ENCODE results near the gene CHGA. TPM values are rescaled to one million over a fixed set of nuclear protein-coding genes. Genes with fewer than 3 reads are reported as not detected.

The CHGA gene
- total and polyA plus RNA-seq, 7 donors, result 0.99 to 55.4 (median 5.0) TPM

DNA sequence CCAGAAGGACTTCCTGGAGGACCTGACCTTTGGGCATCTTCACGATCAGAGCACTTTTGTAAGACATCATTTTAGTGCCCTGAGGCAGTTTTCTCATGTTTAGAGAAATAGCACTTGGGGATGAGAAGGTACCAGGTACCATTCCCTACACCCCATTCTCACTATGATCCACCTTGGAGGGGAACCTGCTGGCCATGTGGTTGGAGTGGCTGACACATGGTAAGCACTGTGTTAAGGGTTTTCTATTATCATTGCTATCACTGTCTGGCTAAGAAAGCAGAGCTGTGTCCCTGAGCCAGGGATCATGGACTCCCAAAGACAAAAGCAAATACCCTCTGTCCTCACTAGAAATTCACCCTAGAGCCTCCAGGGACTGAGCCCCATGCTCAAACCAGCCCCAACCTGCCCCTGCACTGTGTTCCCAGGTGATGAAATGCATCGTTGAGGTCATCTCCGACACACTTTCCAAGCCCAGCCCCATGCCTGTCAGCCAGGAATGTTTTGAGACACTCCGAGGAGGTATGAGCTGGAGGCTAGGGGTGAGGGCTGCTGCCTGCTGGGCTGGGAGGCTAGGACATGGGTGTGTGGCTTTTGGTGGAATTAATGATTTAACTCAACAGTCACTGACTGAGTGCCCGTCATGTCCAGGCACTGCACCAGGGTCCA lies 3.4 kb downstream of the CHGA start:
- H3K27ac ChIP-seq, result no peak overlapping the region
- DNase-seq, result no peak
- no peaks in the 10 kb centered on the region for H3K36me3 ChIP-seq
- intact Hi-C loops (cut with DNase I), result no loop called here
- WGBS, 2 donors, result 73 to 85% methylated on average over 5 of the region's 5 CpGs
- peaks cover 0 to 10% (median 8%) of the 10 kb centered on the region in 4 donors for H3K4me1 ChIP-seq
- H3K27me3 ChIP-seq, result peaks cover 7 to 17% (median 15%) of the 10 kb centered on the region in 3 donors
- H3K9me3 ChIP-seq, result no peaks in the 10 kb centered on the region
- no peak overlapping the region for H3K4me3 ChIP-seq
- TF ChIP-seq POLR2AphosphoS5 (IDR thresholded peaks at IDR 0.05), result no peak
- TF ChIP-seq, protein P1, sequence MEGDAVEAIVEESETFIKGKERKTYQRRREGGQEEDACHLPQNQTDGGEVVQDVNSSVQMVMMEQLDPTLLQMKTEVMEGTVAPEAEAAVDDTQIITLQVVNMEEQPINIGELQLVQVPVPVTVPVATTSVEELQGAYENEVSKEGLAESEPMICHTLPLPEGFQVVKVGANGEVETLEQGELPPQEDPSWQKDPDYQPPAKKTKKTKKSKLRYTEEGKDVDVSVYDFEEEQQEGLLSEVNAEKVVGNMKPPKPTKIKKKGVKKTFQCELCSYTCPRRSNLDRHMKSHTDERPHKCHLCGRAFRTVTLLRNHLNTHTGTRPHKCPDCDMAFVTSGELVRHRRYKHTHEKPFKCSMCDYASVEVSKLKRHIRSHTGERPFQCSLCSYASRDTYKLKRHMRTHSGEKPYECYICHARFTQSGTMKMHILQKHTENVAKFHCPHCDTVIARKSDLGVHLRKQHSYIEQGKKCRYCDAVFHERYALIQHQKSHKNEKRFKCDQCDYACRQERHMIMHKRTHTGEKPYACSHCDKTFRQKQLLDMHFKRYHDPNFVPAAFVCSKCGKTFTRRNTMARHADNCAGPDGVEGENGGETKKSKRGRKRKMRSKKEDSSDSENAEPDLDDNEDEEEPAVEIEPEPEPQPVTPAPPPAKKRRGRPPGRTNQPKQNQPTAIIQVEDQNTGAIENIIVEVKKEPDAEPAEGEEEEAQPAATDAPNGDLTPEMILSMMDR (IDR thresholded peaks at IDR 0.05), result no peak
- no peak for TF ChIP-seq EP300 (IDR thresholded peaks at IDR 0.05)
- TF ChIP-seq POLR2A (IDR thresholded peaks at IDR 0.05), result no peak

DNA sequence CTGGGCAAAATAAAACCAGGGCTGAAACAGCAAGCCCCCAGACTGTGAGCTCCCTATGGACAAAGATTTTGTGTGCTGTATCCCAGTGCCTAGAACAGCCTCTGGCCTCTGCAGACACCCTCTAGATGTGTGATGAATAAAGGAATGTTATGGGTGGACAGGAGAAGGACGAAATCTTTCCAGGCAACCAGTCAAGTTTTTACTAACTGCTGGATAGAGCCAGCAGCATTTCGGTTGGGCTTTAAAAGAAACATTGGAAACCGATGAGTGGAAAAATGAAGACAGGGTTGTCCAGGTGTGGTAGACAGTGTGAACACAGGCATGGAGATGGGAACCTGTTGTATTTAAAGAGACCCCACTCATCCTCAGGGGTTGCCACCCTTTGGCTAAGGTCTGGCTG lies 4.0 kb downstream of the CHGA start:
- Histone ChIP-seq H3K27ac (no peak overlapping the region), H3K27me3 (peaks cover 7 to 15% (median 14%) of the 10 kb centered on the region in 3 donors), H3K4me3 (no peak overlapping the region), H3K36me3 (peaks cover 0 to under 1% (median 0%) of the 10 kb centered on the region in 4 donors), H3K9me3 (no peaks in the 10 kb centered on the region), H3K4me1 (peaks cover 0 to 10% (median 8%) of the 10 kb centered on the region in 4 donors)
- TF ChIP-seq POLR2AphosphoS5 (IDR thresholded peaks at IDR 0.05) (no peak), POLR2A (IDR thresholded peaks at IDR 0.05) (no peak), EP300 (IDR thresholded peaks at IDR 0.05) (no peak)
- TF ChIP-seq, protein P1 (IDR thresholded peaks at IDR 0.05), result no peak
- intact Hi-C loops (cut with DNase I), result no loop called here
- 74% methylated on average over 3 of the region's 3 CpGs for WGBS, 2 donors
- DNase-seq, result no peak

DNA sequence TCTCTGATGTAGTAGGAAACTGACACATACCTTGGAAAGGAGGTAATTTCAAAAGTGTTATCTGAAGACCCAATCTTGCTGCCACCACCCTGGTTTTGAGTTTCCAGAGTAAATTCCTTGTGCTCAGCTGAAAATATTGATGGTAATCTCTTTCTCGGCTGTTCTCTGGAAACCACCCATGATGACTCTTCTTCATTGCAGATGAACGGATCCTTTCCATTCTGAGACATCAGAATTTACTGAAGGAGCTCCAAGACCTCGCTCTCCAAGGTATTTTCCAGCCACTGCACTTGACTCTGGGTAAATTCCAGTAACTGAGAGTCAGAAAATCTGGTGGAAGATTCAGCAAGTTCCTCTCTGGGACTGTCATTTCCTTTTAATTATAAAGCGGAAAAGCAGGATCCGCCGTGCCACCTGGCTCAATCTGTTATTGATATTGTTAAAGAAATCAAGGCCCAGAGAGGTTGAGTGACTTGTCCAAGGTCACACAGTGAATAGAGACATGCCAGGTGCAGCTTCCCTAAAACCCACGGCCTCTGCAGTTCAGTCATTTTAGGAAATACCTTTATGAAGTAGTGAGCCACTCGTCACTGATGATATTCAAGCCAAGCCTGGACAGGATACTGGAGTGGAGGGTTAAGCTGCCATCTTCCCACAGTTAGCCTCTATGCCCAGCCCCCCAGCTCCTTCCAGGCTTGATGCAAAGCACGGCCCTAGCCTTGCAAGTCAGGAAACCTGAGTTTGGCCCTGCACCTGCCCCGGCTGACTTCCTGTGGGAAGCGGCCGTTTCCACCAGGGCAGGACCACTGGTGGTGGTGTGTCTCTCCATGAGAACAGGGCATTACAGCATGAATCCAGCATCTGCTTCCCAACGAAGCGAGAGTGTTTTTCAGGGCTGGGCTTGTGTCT lies 4.7 kb downstream of the CHGA start:
- Histone ChIP-seq H3K4me3 (no peak overlapping the region), H3K4me1 (peaks cover 0 to 10% (median 8%) of the 10 kb centered on the region in 4 donors), H3K27ac (no peak overlapping the region), H3K27me3 (peaks cover 6 to 13% (median 7%) of the 10 kb centered on the region in 3 donors), H3K36me3 (peaks cover 0 to 4% (median 0%) of the 10 kb centered on the region in 4 donors), H3K9me3 (no peaks in the 10 kb centered on the region)
- TF ChIP-seq, protein P1 (IDR thresholded peaks at IDR 0.05), result no peak
- no peak for TF ChIP-seq POLR2A (IDR thresholded peaks at IDR 0.05)
- WGBS, 2 donors, result 70 to 71% methylated on average over 14 of the region's 14 CpGs
- intact Hi-C loops (cut with DNase I), result no loop called here
- DNase-seq, result no peak

DNA sequence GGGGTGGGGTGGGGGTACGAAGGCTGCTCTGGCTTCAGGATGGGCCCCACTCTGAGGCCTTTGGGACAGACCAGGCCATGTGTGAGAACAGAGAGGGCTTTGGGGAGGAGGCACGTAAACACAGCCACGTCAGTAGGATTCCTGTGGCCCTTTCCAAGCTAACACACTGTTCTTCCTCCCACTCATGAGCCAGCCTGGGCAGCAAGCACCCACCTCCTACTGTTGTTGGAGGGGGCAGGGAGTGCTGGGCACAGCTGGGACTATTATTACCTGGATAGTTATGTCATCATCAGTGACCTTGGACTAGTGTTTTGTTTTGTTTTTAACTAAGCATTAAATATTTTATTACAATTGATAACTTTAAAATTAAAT lies 5.3 kb downstream of the CHGA start:
- Histone ChIP-seq H3K27ac (no peak overlapping the region), H3K27me3 (peaks cover 0 to 6% (median under 1%) of the 10 kb centered on the region in 3 donors), H3K4me3 (no peak overlapping the region), H3K4me1 (peaks cover 0 to 4% (median 3%) of the 10 kb centered on the region in 4 donors), H3K9me3 (no peaks in the 10 kb centered on the region), H3K36me3 (peaks cover 0 to 4% (median 0%) of the 10 kb centered on the region in 4 donors)
- TF ChIP-seq POLR2AphosphoS5 (IDR thresholded peaks at IDR 0.05), result no peak
- TF ChIP-seq EP300 (IDR thresholded peaks at IDR 0.05), result no peak
- TF ChIP-seq, protein P1 (IDR thresholded peaks at IDR 0.05), result no peak
- no peak for TF ChIP-seq POLR2A (IDR thresholded peaks at IDR 0.05)
- 79 to 80% methylated on average over 3 of the region's 3 CpGs for WGBS, 2 donors
- no peak for DNase-seq
- intact Hi-C loops (cut with DNase I), result no loop called here
